OCI-LY1 (cell line): Measurements from ENCODE around the gene TGM4.

Experiments
- H2AFZ ChIP-seq: fragments of 200-600 bp; sonication (generic), shearing (Covaris generic); 2 replicates; pipeline ENCODE4 v1.6.0; 2014; ENCODE audit warnings: antibody characterized with exemption, mild to moderate bottlenecking, low read length
- H3F3A ChIP-seq: fragments of 200-600 bp; sonication (generic), shearing (Covaris generic); 2 replicates; pipeline ENCODE4 v1.6.0; 2014; ENCODE audit warnings: mild to moderate bottlenecking, antibody characterized with exemption, low read length, moderate library complexity; ENCODE audit not compliant: insufficient read depth
- H3K27ac ChIP-seq: fragments of 200-600 bp; sonication (generic); 2 replicates; pipeline ENCODE4 v1.5.1; 2014; ENCODE audit warnings: low read length, mixed run types, mild to moderate bottlenecking, low read depth; ENCODE audit not compliant: poor library complexity, severe bottlenecking
- H3K27me3 ChIP-seq: fragments of 200-600 bp; sonication (generic); 2 replicates; pipeline ENCODE4 v1.6.0; 2014; ENCODE audit warnings: antibody characterized with exemption, mild to moderate bottlenecking, low read length, moderate library complexity; ENCODE audit not compliant: insufficient read depth
- H3K36me3 ChIP-seq: fragments of 200-600 bp; sonication (generic); 2 replicates; pipeline ENCODE4 v1.6.1; 2014; ENCODE audit warnings: mild to moderate bottlenecking, antibody characterized with exemption, low read length, moderate library complexity, mixed read lengths; ENCODE audit not compliant: insufficient read depth
- H3K4me1 ChIP-seq: fragments of 200-600 bp; sonication (generic); 2 replicates; pipeline ENCODE4 v1.5.1; 2014; ENCODE audit warnings: mild to moderate bottlenecking, low read length, moderate library complexity; ENCODE audit not compliant: insufficient read depth, severe bottlenecking
- H3K4me2 ChIP-seq: fragments of 200-600 bp; sonication (generic), shearing (Covaris generic); 2 replicates; pipeline ENCODE4 v1.6.1; 2014; ENCODE audit warnings: low read length
- H3K4me3 ChIP-seq: fragments of 200-600 bp; sonication (generic); 2 replicates; pipeline ENCODE4 v1.5.1; 2014; ENCODE audit warnings: low read length, low read depth, mild to moderate bottlenecking, mixed read lengths; ENCODE audit not compliant: poor library complexity, severe bottlenecking
- H3K79me2 ChIP-seq: fragments of 200-600 bp; shearing (Covaris generic); 2 replicates; pipeline ENCODE4 v1.6.1; 2016; ENCODE audit warnings: mixed run types, low read length, mixed read lengths; ENCODE audit not compliant: insufficient read depth
- H3K9ac ChIP-seq: fragments of 200-600 bp; sonication (generic), shearing (Covaris generic); 2 replicates; pipeline ENCODE4 v1.6.1; 2014; ENCODE audit warnings: mild to moderate bottlenecking, low read length, mixed read lengths
- H3K9me2 ChIP-seq: fragments of 200-600 bp; sonication (generic), shearing (Covaris generic); 2 replicates; pipeline ENCODE4 v1.6.1; 2014; ENCODE audit warnings: low read depth, mild to moderate bottlenecking, low read length, mixed read lengths
- H3K9me3 ChIP-seq: fragments of 200-600 bp; shearing (Covaris generic); 2 replicates; pipeline ENCODE4 v1.6.1; 2014; ENCODE audit warnings: low read length, mixed read lengths
- H4K20me1 ChIP-seq: fragments of 200-600 bp; sonication (generic), shearing (Covaris generic); 2 replicates; pipeline ENCODE4 v1.6.0; 2016; ENCODE audit warnings: mild to moderate bottlenecking, low read length; ENCODE audit not compliant: insufficient read depth
- EZH2 ChIP-seq: fragments of 200-600 bp; sonication (generic), shearing (Covaris generic); IDR thresholded peaks from 2 replicates; pipeline ENCODE4 v1.8.0; 2017; ENCODE audit warnings: borderline replicate concordance, mixed run types, mild to moderate bottlenecking, antibody characterized with exemption, low read length, moderate library complexity, mixed read lengths
- TF ChIP-seq, protein P1 (sequence below): fragments of 200-600 bp; sonication (generic), shearing (Covaris generic); IDR thresholded peaks from 2 replicates; pipeline ENCODE4 v1.5.1; 2017; ENCODE audit warnings: mild to moderate bottlenecking, antibody characterized with exemption, low read length, moderate library complexity, mixed read lengths

TGM4 gene

DNA sequence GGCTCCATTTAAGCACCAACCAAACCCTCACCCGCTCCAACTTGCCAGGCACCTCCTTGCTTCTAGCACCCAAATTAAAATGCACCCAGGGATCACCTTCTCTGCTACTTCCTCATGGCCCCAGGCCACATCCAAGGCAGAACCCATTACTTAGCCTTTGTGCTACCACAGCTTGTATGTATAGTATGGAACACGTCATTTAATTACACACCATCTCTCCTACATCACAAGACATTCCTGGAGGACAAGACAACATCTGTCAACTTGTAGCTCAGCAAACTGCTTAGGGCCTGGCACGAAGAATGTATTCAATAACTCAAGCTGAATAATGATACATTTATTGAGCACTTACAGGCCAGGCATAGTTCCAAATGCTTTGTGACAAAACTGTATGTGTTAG is 78.3 kb downstream of the TGM4 start:
- H3K36me3 ChIP-seq, result peaks cover under 1% of the 10 kb centered on the region; the same call in 1 of the 2 replicates
- no peaks in the 10 kb centered on the region for H4K20me1 ChIP-seq
- no peak overlapping the region for H3K4me3 ChIP-seq
- H3F3A ChIP-seq, result no peaks in the 10 kb centered on the region
- H3K9ac ChIP-seq, result no peak overlapping the region
- H3K9me3 ChIP-seq, result no peaks in the 10 kb centered on the region
- TF ChIP-seq, protein P1, sequence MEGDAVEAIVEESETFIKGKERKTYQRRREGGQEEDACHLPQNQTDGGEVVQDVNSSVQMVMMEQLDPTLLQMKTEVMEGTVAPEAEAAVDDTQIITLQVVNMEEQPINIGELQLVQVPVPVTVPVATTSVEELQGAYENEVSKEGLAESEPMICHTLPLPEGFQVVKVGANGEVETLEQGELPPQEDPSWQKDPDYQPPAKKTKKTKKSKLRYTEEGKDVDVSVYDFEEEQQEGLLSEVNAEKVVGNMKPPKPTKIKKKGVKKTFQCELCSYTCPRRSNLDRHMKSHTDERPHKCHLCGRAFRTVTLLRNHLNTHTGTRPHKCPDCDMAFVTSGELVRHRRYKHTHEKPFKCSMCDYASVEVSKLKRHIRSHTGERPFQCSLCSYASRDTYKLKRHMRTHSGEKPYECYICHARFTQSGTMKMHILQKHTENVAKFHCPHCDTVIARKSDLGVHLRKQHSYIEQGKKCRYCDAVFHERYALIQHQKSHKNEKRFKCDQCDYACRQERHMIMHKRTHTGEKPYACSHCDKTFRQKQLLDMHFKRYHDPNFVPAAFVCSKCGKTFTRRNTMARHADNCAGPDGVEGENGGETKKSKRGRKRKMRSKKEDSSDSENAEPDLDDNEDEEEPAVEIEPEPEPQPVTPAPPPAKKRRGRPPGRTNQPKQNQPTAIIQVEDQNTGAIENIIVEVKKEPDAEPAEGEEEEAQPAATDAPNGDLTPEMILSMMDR, result no peak
- TF ChIP-seq EZH2, result no peak
- peaks cover 19% of the 10 kb centered on the region for H3K4me1 ChIP-seq
- H3K27ac ChIP-seq, result no peak overlapping the region
- H3K27me3 ChIP-seq, result no peaks in the 10 kb centered on the region
- H2AFZ ChIP-seq, result no peak overlapping the region
- H3K9me2 ChIP-seq, result no peaks in the 10 kb centered on the region
- no peak overlapping the region for H3K4me2 ChIP-seq
- no peaks in the 10 kb centered on the region for H3K79me2 ChIP-seq

- no peak overlapping the region for H3K4me2 ChIP-seq
- H3K79me2 ChIP-seq, result no peaks in the 10 kb centered on the region
- H3F3A ChIP-seq, result no peaks in the 10 kb centered on the region
- no peak overlapping the region for H2AFZ ChIP-seq
- peaks cover 16% of the 10 kb centered on the region for H3K36me3 ChIP-seq
- peak overlapping the region; percentile 13 for H3K27ac ChIP-seq
- no peaks in the 10 kb centered on the region for H3K9me3 ChIP-seq
- H3K27me3 ChIP-seq, result no peaks in the 10 kb centered on the region
- no peaks in the 10 kb centered on the region for H3K9me2 ChIP-seq
- no peak overlapping the region for H3K9ac ChIP-seq
- peaks cover 19% of the 10 kb centered on the region for H3K4me1 ChIP-seq
- TF ChIP-seq, protein P1, result no peak
- no peak for TF ChIP-seq EZH2
- no peak overlapping the region for H3K4me3 ChIP-seq
- H4K20me1 ChIP-seq, result no peaks in the 10 kb centered on the region
Observed at GRCh38 chr3:44954304-44954703, 79.9 kb downstream of the TGM4 start.

- Histone ChIP-seq H3K27me3 (no peaks in the 10 kb centered on the region), H3K4me3 (no peak overlapping the region), H3K36me3 (peaks cover 17% of the 10 kb centered on the region), H3K27ac (peak overlapping the region; percentile 13), H3F3A (no peaks in the 10 kb centered on the region), H2AFZ (no peak overlapping the region), H4K20me1 (no peaks in the 10 kb centered on the region), H3K9me3 (no peaks in the 10 kb centered on the region), H3K9me2 (no peaks in the 10 kb centered on the region), H3K4me1 (peaks cover 19% of the 10 kb centered on the region), H3K79me2 (no peaks in the 10 kb centered on the region), H3K9ac (no peak overlapping the region), H3K4me2 (no peak overlapping the region)
- TF ChIP-seq, protein P1, result no peak
- no peak for TF ChIP-seq EZH2
Observed at GRCh38 chr3:44954962-44955361, 80.6 kb downstream of the TGM4 start.
